ENCODE results near the gene SYNPR.

GRCh38 chr3:63584681-63585080 lies 306.6 kb downstream of the SYNPR start:
- TF ChIP-seq, protein P1, sequence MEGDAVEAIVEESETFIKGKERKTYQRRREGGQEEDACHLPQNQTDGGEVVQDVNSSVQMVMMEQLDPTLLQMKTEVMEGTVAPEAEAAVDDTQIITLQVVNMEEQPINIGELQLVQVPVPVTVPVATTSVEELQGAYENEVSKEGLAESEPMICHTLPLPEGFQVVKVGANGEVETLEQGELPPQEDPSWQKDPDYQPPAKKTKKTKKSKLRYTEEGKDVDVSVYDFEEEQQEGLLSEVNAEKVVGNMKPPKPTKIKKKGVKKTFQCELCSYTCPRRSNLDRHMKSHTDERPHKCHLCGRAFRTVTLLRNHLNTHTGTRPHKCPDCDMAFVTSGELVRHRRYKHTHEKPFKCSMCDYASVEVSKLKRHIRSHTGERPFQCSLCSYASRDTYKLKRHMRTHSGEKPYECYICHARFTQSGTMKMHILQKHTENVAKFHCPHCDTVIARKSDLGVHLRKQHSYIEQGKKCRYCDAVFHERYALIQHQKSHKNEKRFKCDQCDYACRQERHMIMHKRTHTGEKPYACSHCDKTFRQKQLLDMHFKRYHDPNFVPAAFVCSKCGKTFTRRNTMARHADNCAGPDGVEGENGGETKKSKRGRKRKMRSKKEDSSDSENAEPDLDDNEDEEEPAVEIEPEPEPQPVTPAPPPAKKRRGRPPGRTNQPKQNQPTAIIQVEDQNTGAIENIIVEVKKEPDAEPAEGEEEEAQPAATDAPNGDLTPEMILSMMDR (IDR thresholded peaks at IDR 0.05): no peak
- TF ChIP-seq POLR2A (IDR thresholded peaks at IDR 0.05): no peak
